Posterior vena cava (tissue), 2 donors: ENCODE data around the gene DCP1B. TPM values are rescaled to one million over a fixed set of nuclear protein-coding genes. Genes with fewer than 3 reads are reported as not detected.
"Not testable (repeated sequence)": the region's sequence is repeated elsewhere in the genome, so short reads cannot be mapped to it uniquely, and the experiment has no call there.

Experiments used
- DNase-seq: peaks from one replicate; pipeline ENCODE4 v3.0.0-alpha.2; 2020; ENCODE audit warnings: low spot score
- intact Hi-C, 2 donors: fragments of 100-400 bp; cut with DNase I; formaldehyde crosslinking; loops; one replicate each; pipeline versions ENCODE4 v1.14.1 to v1.14.2; 2022 to 2023
- total RNA-seq, 2 donors: library from RNA; stranded (reverse); fragmentation: NEBNext Ultra II Directional; extraction: Animal tissue kit (Norgen Biotek cat#: 25700); gene quantifications; one replicate each; pipeline ENCODE4 v1.2.1, GENCODE V29; 2021
- donor health status: DM: yes; HTN: yes; CAD: no.
- donor health status: DM: yes; HTN: yes; CAD: no.

The DCP1B gene
- total RNA-seq, 2 donors from 2014 or later = 14.6 to 18.0 TPM

- no peak for DNase-seq
- intact Hi-C loops = loop anchor here in 1 of 2 donors (5.0 kb wide), 1 partner anchor 403 kb away; no protein-coding TSS in a partner anchor
Observed at GRCh38 chr12:1984759-1985158, 19.5 kb downstream of the DCP1B start.

DNA sequence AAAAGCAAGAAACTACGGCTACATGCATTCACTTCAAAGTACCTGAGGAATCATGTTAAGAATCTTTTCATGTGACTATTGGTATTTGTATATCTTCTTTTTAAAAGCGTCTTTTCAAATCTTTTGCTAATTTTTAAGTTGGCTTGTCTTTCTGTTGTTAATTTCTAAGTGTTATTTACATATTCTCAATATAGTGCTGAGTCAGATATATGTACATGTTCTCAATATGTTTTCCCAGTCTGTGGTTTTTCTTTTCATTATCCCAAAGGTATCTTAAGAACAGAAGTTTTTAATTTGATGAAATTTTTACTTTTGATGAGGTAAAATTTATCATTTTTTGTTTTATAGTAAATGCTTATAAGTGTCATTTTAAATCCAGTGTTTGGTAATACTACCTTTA lies 24.0 kb downstream of the DCP1B start:
- intact Hi-C loops = loop anchor here in 1 of 2 donors (5.0 kb wide), 1 partner anchor 407 kb away; no protein-coding TSS in a partner anchor
- DNase-seq = no peak

DNA sequence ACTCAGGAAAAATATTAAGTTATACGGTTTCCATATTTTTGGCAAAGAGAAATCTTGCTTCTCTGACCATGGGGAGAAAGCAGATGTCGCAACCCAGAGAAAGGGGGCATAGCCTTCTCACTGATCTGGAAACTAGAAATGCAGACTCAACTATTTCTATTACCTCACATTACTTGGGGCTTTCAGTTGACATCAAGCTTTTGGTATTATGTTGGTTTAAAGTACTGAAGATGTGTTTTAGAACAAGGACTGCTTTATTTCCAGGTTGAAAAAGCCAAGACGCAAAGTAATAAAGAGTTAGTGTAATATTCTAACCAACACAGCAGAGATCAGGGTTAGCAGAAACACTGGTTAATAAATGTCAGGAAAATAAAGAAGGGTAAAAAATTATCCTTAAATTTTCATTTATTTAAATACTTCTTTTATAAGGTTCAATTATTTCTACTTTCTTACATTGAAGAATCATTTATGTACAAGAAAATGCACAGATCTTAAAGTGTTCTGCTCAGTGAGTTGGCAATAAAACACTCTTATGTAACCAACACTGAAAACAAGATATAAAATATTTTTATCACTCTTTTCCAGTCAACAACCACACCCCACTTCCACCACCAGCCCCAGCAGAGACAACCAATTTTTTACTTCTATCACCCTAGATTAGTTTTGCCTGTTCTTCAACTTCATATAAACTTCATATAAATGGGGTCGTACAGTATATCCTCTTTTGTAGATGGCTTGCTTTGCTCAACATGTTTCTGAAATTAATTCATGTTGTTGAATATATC lies 26.0 kb downstream of the DCP1B start:
- intact Hi-C loops = loop anchor here (10.0 kb wide), 2 partner anchors 47 to 57 kb away; no protein-coding TSS in a partner anchor
- no peak for DNase-seq

DNA sequence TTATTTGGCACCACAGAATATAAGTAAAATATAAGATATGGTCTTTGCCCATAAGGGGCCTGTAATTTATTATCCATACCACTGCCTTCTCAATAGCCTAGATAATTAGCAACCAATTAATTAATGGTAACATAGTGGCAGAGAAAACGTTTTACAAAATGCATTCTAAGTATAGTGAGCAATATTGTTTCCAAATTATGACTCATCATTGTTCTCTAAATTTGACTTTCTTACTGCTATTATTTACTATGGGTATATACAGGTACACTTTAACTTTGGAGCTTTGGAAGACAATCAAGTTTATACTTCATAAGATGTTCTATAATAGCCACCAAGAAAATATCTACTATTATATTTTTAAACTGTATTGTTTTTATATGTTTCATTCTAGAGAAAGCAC lies 26.7 kb downstream of the DCP1B start:
- intact Hi-C loops = loop anchor here (10.0 kb wide), 2 partner anchors 47 to 57 kb away; no protein-coding TSS in a partner anchor
- DNase-seq = no peak

- no peak for DNase-seq
- intact Hi-C loops = loop anchor here (10.0 kb wide), 2 partner anchors 48 to 58 kb away; no protein-coding TSS in a partner anchor
Observed at GRCh38 chr12:1977109-1977508, 27.1 kb downstream of the DCP1B start.

DNA sequence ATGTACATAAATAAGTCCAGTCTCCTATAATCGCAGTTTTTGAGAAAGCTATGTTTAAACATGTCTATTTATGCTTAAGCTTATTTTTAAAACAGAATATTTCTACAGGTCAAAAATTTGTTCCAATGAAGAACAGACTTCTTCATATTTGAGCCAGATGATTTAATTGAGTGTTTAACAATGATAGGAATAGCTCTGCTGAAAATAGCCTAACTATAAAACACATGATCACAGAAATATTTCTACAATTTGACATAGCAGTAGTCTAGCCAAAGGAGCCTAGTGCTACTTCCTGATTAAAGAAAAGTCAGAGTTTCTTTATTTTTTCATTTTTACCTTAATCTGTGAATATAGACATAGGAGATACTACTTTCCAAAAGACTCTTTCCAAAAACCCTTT lies 29.4 kb downstream of the DCP1B start:
- DNase-seq = no peak
- intact Hi-C loops = loop anchor here (10.0 kb wide), 2 partner anchors 50 to 60 kb away; no protein-coding TSS in a partner anchor

DNA sequence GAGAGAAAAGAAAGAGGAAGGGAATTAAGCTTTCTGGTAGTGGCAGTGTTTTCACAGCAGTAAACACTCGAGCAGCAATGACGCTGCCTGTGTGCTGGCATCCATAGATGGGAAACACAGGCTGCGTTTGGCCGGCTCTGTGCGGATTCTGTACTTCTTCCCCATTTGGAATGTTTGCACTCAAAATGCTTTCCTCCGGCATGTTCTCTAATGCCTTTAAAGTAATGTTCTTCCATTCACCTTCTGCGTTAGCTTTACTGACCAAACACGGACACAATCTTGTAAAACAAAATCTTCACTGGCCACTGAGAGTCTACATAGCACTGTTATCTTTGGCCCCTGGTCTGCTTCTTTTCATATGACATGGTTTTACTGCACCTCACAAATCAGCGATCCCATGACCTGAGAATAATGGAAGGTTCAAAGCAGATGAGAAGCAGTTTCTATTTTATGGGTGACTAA lies 31.4 kb downstream of the DCP1B start:
- intact Hi-C loops = loop anchor here (10.0 kb wide), 2 partner anchors 52 to 62 kb away; no protein-coding TSS in a partner anchor
- peak; percentile 84 for DNase-seq

- no peak for DNase-seq
- intact Hi-C loops = loop anchor here (10.0 kb wide), 2 partner anchors 53 to 63 kb away; no protein-coding TSS in a partner anchor
Observed at GRCh38 chr12:1972260-1972659, 32.0 kb downstream of the DCP1B start.

GRCh38 chr12:1970331-1970900 lies 33.8 kb downstream of the DCP1B start:
- intact Hi-C loops = loop anchor here (10.0 kb wide), 2 partner anchors 54 to 64 kb away; no protein-coding TSS in a partner anchor
- no peak for DNase-seq

GRCh38 chr12:1966561-1967226 lies 37.6 kb downstream of the DCP1B start:
- DNase-seq = peak; percentile 76

GRCh38 chr12:1965916-1966315 lies 38.3 kb downstream of the DCP1B start:
- no peak for DNase-seq
- intact Hi-C loops = no loop called here

More at GRCh38 chr12:1966561-1967226, 37.6 kb downstream of the DCP1B start:
- intact Hi-C loops = no loop called here

- intact Hi-C loops = no loop called here
- DNase-seq = no peak
Observed at GRCh38 chr12:1962051-1963020, 41.9 kb downstream of the DCP1B start.

- DNase-seq = no peak
- intact Hi-C loops = no loop called here
Observed at GRCh38 chr12:1956716-1957115, 47.5 kb downstream of the DCP1B start.

GRCh38 chr12:1949771-1950470 lies 54.3 kb downstream of the DCP1B start:
- DNase-seq = peak; percentile 85
- intact Hi-C loops = no loop called here

DNA sequence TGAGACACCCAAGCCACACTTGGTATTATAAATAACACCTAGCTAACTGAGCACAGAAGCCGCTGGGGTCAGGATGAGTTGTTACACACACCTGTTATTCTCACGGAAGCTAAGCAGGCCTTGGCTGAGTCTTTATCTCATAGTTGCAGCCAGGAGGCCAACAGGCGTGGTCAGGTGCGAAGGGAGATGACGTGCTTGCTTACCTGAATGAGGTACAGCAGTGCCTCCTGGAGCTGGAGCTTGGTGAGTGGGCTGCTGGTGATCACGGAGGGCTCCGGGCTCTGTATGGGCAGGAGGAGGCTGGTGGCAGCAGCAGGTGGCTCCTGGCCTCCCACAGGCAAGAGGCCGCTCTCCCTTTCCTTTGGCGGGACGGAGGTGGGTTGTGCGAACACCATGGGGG lies 55.4 kb downstream of the DCP1B start:
- DNase-seq = peak; percentile 60
- intact Hi-C loops = no loop called here

GRCh38 chr12:1947081-1947480 lies 57.2 kb downstream of the DCP1B start:
- no peak for DNase-seq
- intact Hi-C loops = no loop called here

- peak; percentile 45 for DNase-seq
- intact Hi-C loops = no loop called here
Observed at GRCh38 chr12:1946296-1946695, 58.0 kb downstream of the DCP1B start.

- intact Hi-C loops, DNase-seq: not testable (repeated sequence)
Observed at GRCh38 chr12:1945502-1945901, 58.8 kb downstream of the DCP1B start.
